PFSK-1 (cell line): Measurements from ENCODE around the gene C16orf96.

Experiments used
- FOXP2 ChIP-seq: optimal IDR thresholded peaks from 2 replicates; pipeline ENCODE3; 2011; ENCODE audit warnings: borderline replicate concordance, control low read depth, inconsistent platforms; ENCODE audit not compliant: insufficient read depth; ENCODE audit errors: extremely low read length, extremely low read depth
- POLR2AphosphoS5 ChIP-seq: IDR thresholded peaks from 2 replicates; pipeline ENCODE4 v1.6.1; 2012; ENCODE audit warnings: low read depth, mild to moderate bottlenecking, control low read depth, low read length, moderate library complexity
- SIN3A ChIP-seq: IDR thresholded peaks from 2 replicates; pipeline ENCODE4 v1.6.1; 2012; ENCODE audit warnings: mild to moderate bottlenecking, low read length, moderate library complexity, borderline replicate concordance; ENCODE audit not compliant: insufficient read depth
- TAF1 ChIP-seq: IDR thresholded peaks from 2 replicates; pipeline ENCODE4 v1.6.1; 2012; ENCODE audit warnings: low read length, control low read depth, borderline replicate concordance; ENCODE audit not compliant: insufficient read depth
- TF ChIP-seq, protein P1 (sequence below), 2 experiments: IDR thresholded peaks; 2 replicates each; pipeline versions ENCODE4 v1.6.1 to v1.8.0; 2011 to 2012; ENCODE audit warnings: low read depth in 2 of 2, low read length in 2 of 2, control low read depth in 1 of 2, inconsistent platforms in 1 of 2, mild to moderate bottlenecking in 1 of 2, moderate library complexity in 1 of 2; ENCODE audit not compliant: insufficient read depth in 1 of 2

C16orf96 gene

DNA sequence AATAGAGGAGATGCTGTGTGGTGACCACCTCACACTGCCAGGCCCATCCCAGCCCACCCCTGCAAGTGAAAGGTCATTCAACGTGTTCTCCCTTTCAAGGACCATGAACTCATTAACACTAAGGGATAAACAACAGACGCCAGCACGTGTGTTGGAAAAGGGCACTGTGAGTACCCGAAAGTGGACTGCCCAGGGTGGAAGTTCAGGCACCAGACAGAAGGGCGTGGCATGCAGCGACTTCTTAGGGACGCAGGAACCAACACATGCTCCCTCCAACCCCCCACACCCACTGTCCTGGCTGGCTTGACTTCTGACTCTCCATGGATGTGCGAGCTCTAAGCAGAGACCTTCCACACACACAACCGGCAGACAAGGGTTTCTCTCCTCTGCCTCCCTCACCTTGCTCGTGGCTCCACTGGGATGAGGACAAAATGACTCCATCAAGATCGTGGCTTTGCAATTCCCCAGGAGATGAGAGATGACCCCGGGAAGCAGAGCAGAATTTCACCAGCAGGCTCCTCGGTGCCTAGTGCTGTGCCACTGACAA lies 47.6 kb downstream of the C16orf96 start:
- no peak for TF ChIP-seq SIN3A
- TF ChIP-seq FOXP2, result no peak
- TF ChIP-seq TAF1, result no peak
- TF ChIP-seq POLR2AphosphoS5, result no peak
- TF ChIP-seq, protein P1, sequence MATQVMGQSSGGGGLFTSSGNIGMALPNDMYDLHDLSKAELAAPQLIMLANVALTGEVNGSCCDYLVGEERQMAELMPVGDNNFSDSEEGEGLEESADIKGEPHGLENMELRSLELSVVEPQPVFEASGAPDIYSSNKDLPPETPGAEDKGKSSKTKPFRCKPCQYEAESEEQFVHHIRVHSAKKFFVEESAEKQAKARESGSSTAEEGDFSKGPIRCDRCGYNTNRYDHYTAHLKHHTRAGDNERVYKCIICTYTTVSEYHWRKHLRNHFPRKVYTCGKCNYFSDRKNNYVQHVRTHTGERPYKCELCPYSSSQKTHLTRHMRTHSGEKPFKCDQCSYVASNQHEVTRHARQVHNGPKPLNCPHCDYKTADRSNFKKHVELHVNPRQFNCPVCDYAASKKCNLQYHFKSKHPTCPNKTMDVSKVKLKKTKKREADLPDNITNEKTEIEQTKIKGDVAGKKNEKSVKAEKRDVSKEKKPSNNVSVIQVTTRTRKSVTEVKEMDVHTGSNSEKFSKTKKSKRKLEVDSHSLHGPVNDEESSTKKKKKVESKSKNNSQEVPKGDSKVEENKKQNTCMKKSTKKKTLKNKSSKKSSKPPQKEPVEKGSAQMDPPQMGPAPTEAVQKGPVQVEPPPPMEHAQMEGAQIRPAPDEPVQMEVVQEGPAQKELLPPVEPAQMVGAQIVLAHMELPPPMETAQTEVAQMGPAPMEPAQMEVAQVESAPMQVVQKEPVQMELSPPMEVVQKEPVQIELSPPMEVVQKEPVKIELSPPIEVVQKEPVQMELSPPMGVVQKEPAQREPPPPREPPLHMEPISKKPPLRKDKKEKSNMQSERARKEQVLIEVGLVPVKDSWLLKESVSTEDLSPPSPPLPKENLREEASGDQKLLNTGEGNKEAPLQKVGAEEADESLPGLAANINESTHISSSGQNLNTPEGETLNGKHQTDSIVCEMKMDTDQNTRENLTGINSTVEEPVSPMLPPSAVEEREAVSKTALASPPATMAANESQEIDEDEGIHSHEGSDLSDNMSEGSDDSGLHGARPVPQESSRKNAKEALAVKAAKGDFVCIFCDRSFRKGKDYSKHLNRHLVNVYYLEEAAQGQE (IDR thresholded peaks at IDR 0.05; ENCODE audit: insufficient read depth in 1 of 2, low read depth in 2 of 2, low read length in 2 of 2), result no peak

DNA sequence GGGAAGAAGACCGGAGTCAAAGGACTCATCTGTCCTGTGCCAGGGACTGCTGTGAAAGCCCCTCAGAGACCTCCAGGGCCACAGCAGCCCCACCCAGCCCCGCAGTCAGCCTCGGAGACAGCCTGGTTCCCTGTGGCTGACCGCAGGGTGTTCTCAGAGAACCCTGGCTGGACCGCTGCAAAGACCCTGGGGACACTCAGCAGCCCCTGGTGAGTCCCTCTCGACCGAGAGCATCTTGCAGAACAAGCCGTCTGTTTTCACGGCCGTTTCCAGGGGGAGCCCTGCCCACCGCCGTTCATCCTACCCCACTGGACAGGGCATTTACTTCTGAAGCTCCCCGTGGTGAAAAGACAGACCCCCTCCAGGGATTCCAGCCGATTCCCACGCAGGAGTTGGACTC lies 48.3 kb downstream of the C16orf96 start:
- TF ChIP-seq FOXP2 (no peak), SIN3A (no peak)

DNA sequence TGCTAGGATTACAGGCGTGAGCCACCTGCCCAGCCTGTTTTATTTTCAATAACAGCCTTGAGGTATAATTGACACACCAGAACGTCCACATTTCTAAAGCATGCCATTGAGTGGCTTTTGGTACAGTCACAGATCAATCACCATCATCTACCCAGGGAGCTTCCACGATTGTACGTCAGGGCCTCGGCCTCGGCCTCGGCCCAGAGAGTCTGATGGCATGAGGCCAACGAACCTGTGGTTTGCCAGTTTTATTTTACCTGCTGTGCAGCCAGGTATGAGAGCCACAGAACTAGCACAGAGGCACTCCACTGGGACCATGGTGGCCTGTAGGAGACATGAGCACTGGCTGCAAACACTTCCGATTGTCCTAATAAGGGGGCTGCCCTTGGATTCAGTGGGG lies 50.2 kb downstream of the C16orf96 start:
- TF ChIP-seq POLR2AphosphoS5, result no peak
- TF ChIP-seq, protein P1 (IDR thresholded peaks at IDR 0.05; ENCODE audit: insufficient read depth in 1 of 2, low read depth in 2 of 2, low read length in 2 of 2), result no peak
- no peak for TF ChIP-seq TAF1
- no peak for TF ChIP-seq FOXP2
- TF ChIP-seq SIN3A, result no peak

DNA sequence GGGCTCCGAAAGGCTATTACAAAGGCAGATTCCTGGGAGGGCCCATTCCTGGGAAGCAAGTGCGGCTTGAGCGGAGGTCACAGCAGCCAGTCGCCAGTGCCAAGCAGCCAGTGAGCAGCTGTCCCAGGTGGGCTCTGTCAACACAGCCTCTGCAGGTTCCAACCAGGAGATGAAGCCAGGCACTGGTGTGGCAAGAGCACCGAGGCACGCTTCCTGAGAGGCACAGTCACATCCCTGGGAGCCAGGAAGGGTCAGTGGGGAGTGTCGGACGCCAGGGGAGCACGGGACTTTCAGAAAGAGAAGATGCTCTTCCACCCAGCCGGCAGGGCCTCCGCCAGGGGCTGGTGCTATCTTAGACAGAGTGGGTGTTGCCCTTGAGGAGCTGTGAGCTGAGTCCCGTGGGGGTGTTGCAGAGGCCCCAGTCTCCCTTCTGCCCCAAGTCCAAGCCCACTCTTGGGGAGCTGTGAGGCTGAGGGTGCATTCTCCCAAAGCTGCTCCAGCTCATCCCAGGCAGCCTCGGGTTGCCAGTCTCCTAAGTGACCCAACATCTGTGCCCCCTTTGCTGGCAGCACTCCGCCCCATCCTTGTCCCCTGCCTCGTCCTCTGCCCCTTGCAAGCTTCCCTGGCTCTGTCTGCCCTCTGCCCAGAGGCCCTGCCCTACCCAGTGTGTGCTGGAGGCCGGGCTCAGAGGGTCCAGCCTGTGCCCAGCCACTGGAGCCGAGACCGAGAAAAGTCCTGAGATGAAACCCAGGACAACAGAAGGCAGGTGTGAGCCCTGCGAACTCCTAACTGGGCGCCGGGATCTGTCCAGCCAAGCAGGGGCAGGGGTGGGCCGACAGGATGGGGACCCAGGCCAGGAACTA lies 51.9 kb downstream of the C16orf96 start:
- no peak for TF ChIP-seq FOXP2
- no peak for TF ChIP-seq POLR2AphosphoS5
- TF ChIP-seq, protein P1 (IDR thresholded peaks at IDR 0.05; ENCODE audit: insufficient read depth in 1 of 2, low read depth in 2 of 2, low read length in 2 of 2), result no peak
- TF ChIP-seq SIN3A, result no peak
- no peak for TF ChIP-seq TAF1

DNA sequence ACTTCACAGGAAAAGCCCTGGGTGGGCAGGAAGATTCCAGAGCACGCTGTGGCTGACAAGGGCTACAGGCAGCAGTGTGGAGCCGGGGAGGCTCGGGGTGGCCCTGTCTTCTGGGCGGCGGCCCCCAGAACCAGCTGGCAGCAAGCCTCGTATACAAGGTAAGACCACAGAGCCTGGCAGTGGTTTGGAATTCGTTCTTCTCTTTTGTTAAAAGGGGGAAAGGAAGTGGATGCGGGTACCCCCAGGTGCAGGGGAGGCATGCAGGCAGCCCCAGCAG lies 52.5 kb downstream of the C16orf96 start:
- TF ChIP-seq TAF1, result no peak
- TF ChIP-seq POLR2AphosphoS5, result no peak
- TF ChIP-seq, protein P1 (IDR thresholded peaks at IDR 0.05; ENCODE audit: insufficient read depth in 1 of 2, low read depth in 2 of 2, low read length in 2 of 2), result no peak
- TF ChIP-seq FOXP2, result no peak
- TF ChIP-seq SIN3A, result no peak
